GM13977 (cell line): ENCODE measurements around the gene CPED1.

Experiments used
- DNase-seq: peaks from one replicate; pipeline ENCODE4 v3.0.0; 2012; ENCODE audit warnings: low spot score
- CTCF ChIP-seq: IDR thresholded peaks from 2 replicates; pipeline ENCODE4 v1.5.1; 2012; ENCODE audit warnings: mild to moderate bottlenecking, control low read depth; ENCODE audit not compliant: insufficient read depth; ENCODE audit errors: extremely low read depth, missing control alignments
- in situ Hi-C: fragments of 300-500 bp; cut with MboI; formaldehyde crosslinking; loops from one replicate; pipeline ENCODE4 v1.12.0; 2022; ENCODE audit warnings: low sequenced_read_pairs, low pct_unique_long_range_greater_than_20kb, mixed read lengths, inconsistent platforms; ENCODE audit not compliant: unreplicated experiment

Gene CPED1

GRCh38 chr7:121323515-121324302, 335.2 kb downstream of the CPED1 start:
- TF ChIP-seq CTCF, result no peak
- no peak for DNase-seq
- in situ Hi-C loops, result no loop called here

GRCh38 chr7:121327671-121328070, 339.2 kb downstream of the CPED1 start:
- DNase-seq, result no peak
- TF ChIP-seq CTCF, result no peak
- in situ Hi-C loops, result loop anchor here (25.0 kb wide), 1 partner anchor 190 kb away; no protein-coding TSS in a partner anchor

- no peak for TF ChIP-seq CTCF
- in situ Hi-C loops, result loop anchor here (25.0 kb wide), 1 partner anchor 191 kb away; no protein-coding TSS in a partner anchor
- DNase-seq, result peak; percentile 37
Observed at GRCh38 chr7:121328508-121329190, 340.1 kb downstream of the CPED1 start, which contains the start of gene WNT16. WNT16 (plus strand) TSS chr7:121329000; CDS start chr7:121329293, 293 bp downstream.

- in situ Hi-C loops, result loop anchor here (25.0 kb wide), 1 partner anchor 192 kb away; no protein-coding TSS in a partner anchor
- TF ChIP-seq CTCF, result peak; percentile 36
- peak; percentile 69 for DNase-seq
Observed at GRCh38 chr7:121329191-121330052, 340.9 kb downstream of the CPED1 start.

GRCh38 chr7:121330053-121330833, 341.7 kb downstream of the CPED1 start:
- TF ChIP-seq CTCF, result no peak
- in situ Hi-C loops, result loop anchor here (25.0 kb wide), 1 partner anchor 193 kb away; no protein-coding TSS in a partner anchor
- DNase-seq, result peak; percentile 46

GRCh38 chr7:121331048-121331447, 342.5 kb downstream of the CPED1 start:
- DNase-seq, result no peak
- in situ Hi-C loops, result loop anchor here (25.0 kb wide), 1 partner anchor 194 kb away; no protein-coding TSS in a partner anchor
- TF ChIP-seq CTCF, result no peak
